Testis (tissue), 2 donors: ENCODE results near the gene MAGOH.

Experiments used
- POLR2A ChIP-seq: fragments of 450-650 bp; IDR thresholded peaks from one replicate; pipeline ENCODE4 v1.6.1; 2017; ENCODE audit warnings: antibody characterized with exemption, mild to moderate bottlenecking, moderate library complexity
- TF ChIP-seq, protein P1 (sequence below), 3 experiments: fragments of 450-650 bp in 2 of 3; fragments of 200-600 bp in 1 of 3; sonication (generic) in 1 of 3; IDR thresholded peaks; one replicate each; pipeline ENCODE4 v1.5.1; 2016 to 2019; ENCODE audit warnings: antibody characterized with exemption in 3 of 3, mild to moderate bottlenecking in 2 of 3, moderate library complexity in 1 of 3

- no peak for TF ChIP-seq POLR2A
- TF ChIP-seq, protein P1, sequence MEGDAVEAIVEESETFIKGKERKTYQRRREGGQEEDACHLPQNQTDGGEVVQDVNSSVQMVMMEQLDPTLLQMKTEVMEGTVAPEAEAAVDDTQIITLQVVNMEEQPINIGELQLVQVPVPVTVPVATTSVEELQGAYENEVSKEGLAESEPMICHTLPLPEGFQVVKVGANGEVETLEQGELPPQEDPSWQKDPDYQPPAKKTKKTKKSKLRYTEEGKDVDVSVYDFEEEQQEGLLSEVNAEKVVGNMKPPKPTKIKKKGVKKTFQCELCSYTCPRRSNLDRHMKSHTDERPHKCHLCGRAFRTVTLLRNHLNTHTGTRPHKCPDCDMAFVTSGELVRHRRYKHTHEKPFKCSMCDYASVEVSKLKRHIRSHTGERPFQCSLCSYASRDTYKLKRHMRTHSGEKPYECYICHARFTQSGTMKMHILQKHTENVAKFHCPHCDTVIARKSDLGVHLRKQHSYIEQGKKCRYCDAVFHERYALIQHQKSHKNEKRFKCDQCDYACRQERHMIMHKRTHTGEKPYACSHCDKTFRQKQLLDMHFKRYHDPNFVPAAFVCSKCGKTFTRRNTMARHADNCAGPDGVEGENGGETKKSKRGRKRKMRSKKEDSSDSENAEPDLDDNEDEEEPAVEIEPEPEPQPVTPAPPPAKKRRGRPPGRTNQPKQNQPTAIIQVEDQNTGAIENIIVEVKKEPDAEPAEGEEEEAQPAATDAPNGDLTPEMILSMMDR (IDR thresholded peaks at IDR 0.05) = no peak
These were observed 57.4 kb downstream of the MAGOH start for GRCh38 chr1:53180951-53181350.
